Amniotic epithelial cell (primary cell): ENCODE results near the gene HERC4.
"Not testable (repeated sequence)": the region's sequence is repeated elsewhere in the genome, so short reads cannot be mapped to it uniquely, and the experiment has no call there.

Experiments
- DNase-seq: peaks from one replicate; pipeline ENCODE4 v3.0.0-alpha.2; 2010; ENCODE audit warnings: low read depth

Gene HERC4

DNA sequence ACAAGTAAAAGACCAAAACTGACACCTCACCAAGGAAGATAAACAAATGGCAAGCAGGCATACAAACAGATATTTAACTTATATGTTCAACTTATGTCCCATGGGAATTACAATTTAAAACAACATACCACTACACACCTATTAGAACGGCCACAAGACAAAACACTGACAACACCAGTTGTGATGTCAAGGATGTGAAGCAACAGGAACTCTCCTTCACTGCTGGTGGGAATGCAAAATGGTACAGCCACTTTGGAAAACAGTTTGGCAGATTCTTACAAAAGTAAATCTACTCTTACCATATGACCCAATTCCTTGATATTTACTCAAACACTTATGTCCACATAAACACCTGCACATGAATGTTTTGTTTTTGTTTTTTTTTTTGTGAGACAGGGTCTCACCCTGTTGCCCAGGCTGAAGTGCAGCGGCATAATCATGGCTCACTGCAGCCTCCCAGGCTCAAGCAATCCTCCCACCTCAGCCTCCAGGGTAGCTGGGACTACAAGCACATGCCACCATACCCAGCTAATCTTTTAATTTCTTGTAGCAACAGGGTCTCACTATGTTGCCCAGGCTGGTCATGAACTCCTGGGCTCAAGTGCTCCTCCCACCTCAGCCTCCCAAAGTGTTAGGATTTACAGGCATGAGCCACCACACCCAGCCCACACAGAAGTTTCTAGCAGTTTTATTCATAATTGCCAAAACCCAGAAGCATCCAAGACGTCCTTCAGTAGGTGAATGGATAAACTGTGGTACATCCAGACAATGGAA lies 27.3 kb downstream of the HERC4 start:
- DNase-seq = no peak

DNA sequence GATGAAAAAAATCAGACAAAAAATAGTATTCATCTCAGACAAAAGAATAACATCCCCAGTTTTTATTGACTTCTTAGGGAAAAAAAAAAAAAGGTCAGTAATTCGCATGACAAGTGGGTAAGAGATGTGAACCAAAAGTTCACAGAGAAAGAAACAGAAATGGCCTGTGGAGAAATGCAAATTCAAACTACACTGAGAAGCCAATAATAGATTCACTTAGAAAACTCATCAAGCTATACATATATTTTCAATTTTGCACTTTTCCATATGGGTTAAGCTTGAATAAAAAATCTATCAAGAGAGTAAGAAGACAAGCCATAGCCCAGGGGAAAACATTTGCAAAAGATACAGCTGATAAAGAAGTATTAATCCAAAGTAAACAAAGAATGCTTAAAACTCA lies 28.0 kb downstream of the HERC4 start:
- DNase-seq = no peak

DNA sequence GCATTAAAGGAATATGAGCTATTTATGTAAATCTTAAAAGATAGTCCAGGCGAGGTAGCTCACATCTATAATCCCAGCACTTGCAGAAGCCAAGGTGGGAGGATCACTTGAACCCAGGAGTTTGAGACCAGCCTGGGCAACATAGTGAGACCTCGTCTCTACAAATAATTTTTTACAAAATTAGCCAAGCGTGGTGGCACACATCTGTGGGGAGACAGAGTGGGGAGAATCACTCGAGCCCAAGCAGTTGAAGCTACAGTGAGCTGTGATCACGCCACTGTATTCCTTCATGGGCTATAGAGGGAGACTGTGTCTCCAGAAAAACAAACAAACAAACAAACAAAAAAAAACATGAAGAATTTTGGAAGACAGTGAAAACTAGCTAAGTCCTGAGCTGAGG lies 28.4 kb downstream of the HERC4 start:
- no peak for DNase-seq

DNA sequence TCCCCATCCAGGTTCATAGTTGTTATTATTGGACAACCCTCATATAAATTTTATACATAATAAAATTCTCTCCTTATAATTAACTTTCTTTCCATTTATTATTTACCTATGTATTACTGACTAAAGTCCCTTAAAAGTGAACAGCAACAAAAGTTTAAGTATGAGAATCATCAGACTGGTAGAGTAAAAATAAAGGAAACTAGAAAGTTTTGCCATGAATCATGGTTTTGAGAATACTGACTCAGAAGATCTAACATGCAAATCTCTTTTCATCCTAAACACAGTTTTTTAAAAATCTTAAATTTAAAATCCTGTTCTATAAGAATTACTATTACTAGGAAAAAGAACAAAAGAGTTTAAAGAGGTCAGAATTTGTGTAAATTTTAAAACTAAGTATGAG lies 32.1 kb downstream of the HERC4 start:
- DNase-seq = peak; percentile 29

DNA sequence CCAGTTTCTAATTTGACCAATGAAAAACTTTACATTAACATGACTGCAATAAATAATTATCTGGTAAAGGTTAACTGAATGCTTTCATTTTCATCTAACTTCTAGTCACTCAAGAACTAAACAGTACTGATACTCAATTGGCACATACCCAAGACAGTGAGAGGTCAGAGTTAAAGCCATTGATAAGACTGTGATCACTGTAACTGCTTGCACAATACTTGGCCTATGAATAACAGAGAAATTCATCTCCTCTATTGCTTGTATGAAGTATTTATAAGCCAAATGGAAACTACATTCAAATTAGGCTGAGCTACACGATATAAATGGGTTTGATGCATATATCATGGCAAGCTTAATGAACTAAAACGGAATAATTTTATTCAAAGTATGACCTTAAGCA lies 43.0 kb downstream of the HERC4 start:
- peak; percentile 33 for DNase-seq

DNA sequence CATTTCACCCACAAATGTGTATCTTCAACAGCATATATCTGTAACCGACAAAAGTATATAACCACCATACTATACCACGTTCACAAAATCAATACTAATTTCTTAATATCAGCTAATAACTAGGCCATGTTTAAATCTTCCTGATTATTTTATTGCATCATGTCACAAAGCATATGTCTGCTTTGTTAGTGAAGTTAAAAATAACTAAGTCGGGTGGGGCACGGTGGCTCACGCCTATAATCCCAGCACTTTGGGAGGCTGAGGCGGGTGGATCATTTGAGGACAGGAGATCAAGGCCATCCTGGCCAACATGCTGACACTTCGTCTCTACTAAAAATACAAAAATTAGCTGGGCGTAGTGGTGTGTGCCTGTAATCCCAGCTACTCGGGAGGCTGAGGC lies 47.7 kb downstream of the HERC4 start:
- DNase-seq = no peak

DNA sequence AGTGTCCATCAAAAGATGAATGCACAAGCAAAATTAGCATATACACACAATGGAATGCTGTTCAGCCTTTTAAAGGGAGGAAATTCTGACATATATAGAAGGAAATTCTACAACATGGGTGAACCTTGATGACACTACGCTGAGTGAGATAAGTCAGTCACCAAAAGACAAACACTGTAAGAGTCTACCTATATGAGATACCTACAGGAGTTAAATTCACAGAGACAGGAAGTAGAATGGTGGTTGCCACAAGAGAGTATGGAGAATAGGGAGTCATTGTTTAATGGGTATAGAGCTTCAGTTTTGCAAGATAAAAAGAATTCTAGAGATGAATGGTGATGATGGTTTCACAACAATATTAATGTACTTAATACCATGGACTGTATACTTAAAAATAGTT lies 51.8 kb downstream of the HERC4 start:
- DNase-seq = no peak

DNA sequence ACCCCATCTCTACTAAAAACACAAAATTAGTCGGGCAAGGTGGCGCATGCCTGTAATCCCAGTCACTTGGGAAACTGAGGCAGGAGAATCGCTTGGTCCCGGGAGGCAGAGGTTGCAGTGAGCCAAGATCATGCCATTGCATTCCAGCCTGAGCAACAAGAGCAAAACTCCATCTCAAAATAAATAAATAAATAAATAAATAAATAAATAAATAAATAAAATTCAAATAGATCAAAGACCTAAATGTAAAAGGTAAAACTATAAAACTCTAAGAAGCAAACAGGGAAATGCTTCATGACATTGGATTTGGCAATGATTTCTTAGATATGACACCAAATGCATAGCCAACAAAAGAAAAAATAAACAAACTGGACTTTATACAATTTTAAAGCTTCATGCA lies 52.8 kb downstream of the HERC4 start:
- not testable (repeated sequence) for DNase-seq

DNA sequence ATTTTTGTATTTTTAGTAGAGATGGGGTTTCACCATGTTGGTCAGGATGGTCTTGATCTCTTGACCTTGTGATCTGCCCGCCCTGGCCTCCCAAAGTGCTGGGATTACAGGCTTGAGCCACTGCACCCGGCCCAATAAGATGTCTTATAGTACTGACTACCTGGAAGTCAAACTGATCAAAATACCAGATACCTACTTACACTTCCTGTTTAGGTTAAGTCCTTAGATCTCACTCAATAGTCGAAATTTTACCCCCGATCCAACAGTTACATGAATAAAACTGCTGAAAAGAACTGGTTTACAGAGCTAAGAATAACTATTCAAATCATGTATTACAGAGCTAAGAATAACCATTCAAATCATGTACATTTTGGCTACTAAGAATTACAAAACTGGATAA lies 58.6 kb downstream of the HERC4 start:
- DNase-seq = not testable (repeated sequence)

DNA sequence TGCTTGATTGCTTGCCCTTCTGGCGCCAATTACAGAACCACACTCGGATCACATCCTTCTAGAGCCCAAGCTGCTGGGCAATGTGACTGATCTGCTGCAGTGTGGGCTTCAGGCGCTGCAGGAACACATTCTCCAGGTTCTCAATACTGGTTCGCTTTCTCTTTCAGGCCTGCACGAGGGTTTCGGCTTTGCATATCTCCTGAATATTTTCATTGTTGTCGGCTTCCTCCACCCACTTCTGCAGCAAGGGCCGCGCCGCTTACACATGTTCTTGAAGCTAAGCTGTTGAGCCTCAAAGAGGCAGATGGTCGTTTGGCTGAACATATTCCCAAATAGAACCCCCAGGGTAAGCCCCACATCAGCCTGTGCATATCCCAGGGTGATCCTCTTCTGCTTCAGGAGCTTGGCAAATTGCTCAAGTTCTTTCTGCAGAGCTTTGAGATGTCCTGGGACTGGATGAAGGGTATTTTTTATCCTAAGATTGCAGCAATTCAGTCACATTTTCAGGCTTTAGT lies 64.6 kb downstream of the HERC4 start:
- no peak for DNase-seq

DNA sequence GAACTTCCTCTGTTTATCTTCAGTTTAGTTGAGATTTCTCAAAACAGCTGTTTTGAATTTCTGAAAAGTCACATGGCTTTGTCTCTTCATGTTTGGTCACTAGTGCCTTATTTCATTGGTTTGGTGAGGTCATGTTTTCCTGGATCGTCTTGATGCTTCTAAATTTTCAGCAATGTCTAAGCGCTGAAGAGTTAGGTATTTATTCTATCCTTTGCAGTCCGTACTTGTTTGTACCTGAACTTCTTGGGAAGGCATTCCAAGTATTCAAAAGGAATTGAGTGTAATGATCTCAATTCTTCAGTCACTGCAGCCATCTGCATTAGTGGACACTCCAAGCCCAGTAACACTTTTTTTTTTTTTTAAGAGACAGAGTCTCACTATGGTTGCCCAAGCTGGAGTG lies 67.7 kb downstream of the HERC4 start:
- DNase-seq = no peak

DNA sequence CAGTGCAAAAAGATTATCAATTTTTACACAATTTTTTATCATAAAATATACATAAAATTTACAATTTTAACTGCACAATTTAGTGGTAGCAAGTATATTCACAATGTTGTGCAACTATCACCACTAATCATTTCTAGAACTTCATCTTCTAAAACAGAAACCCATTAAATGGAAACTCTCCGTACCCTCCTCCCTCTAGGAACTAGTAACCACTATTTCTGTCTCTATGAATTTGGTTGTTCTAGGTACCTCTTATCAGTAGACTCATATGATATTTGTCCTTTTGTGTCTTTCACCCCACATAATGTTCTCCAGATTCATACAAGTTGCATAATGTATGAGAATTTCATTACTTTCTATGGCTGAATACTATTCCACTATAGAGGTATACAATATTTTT lies 73.5 kb downstream of the HERC4 start:
- no peak for DNase-seq

DNA sequence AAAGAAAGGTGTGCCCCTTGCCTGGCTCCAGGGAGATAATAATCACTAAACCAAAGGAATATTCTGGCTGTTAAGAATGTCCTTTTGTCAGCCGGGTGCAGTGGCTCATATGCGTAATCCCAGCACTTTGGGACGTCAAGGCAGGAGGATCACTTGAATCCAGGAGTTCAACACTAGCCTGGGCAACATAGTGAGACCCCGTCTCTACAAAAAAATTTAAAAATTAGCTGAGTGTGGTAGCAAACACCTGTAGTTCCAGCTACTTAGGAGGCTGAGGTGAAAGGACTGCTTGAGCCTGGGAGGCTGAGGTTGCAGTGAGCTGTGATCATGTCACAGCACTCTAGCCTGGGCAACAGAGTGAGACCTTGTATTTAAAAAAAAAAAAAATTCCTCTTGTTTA lies 74.1 kb downstream of the HERC4 start:
- DNase-seq = no peak

DNA sequence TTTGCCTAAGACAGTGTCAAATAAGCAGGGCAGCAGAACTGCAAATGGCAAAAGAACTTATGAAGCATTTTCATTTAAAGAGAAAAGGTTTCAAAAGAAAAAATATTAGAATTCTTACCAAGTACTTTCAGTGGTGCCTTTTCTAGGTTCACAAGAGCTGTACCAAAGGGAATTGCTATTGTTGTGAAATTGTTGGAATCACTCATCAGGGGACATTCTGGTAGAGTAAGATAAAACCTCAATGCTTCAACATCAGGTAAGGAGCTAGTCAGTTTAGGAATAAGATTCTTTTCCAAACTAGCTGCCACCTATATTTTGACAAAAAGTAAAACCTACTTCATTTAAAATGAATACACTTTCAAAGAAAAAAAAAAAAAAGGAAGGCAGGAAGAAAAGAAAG lies 85.0 kb downstream of the HERC4 start:
- DNase-seq = no peak

DNA sequence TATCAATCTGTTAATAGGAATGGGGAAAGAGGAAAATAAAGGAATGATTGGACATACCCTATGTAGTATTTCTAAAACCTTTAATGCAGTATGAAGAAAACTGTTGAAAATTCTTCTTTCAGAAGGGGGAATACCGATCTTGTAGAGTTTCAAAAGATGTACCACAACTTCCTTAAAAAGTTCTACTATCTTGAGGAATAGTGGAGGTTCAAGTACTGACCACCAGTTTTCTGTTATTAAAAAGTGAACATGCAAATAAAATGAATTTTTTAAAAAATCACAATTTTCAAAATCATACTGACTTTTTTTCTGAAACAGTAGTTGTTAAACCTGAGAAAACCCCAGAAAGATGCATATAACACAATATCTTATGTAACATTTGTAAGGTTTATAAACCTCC lies 86.5 kb downstream of the HERC4 start:
- DNase-seq = no peak

DNA sequence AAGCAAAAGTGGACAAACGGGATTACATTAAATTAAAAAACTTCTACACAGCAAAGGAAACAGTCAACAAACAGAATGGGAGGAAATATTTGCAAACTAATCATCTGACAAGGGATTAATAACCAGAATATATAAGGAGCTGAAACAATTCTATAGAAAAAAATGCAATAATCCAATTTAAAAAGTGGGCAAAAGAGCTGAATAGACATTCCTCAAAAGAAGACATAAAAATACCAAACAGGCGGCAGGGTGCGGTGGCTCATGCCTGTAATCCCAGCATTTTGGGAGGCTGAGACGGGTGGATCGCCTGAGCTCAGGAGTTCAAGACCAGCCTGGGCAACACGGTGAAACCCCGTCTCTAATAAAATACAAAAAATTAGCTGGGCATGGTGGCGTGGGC lies 92.5 kb downstream of the HERC4 start:
- not testable (repeated sequence) for DNase-seq

DNA sequence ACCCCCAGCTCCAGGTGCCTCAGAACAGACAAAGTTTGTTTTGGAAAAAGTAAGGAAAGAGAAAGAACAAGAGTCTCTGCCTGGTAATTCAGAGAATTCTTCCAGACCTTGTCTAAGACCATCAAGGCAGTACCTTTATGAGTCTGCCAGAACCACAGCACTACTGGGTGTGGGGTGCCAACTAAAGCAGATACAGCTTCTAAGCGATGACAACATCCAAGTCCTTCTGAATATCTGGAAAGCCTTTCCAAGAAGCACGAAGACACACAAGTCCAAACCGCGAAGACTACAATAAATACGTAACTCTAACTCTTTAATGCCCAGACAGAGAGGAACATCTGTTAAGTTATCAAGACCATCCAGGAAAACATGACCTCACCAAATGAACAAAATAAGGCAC lies 96.3 kb downstream of the HERC4 start:
- peak; percentile 55 for DNase-seq

DNA sequence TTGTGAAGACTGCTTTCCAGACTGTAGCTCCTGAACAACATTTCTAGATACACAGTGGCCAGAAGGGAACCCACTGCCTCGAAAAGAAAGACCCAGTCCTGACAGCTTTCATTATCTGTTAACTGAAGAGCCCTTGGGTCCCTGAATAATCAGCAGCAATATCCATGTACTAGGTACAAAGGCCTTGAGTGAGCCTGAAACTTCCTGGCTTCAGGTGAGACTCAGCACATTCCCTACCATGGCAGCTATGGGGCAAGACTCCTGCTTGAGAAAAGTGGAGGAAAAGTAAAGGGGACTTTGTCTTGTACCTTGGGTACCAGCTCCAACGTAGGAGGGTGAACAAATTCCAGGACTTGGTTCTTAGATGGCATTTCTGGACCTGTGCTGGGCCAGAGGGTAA lies 97.8 kb downstream of the HERC4 start:
- DNase-seq = no peak

DNA sequence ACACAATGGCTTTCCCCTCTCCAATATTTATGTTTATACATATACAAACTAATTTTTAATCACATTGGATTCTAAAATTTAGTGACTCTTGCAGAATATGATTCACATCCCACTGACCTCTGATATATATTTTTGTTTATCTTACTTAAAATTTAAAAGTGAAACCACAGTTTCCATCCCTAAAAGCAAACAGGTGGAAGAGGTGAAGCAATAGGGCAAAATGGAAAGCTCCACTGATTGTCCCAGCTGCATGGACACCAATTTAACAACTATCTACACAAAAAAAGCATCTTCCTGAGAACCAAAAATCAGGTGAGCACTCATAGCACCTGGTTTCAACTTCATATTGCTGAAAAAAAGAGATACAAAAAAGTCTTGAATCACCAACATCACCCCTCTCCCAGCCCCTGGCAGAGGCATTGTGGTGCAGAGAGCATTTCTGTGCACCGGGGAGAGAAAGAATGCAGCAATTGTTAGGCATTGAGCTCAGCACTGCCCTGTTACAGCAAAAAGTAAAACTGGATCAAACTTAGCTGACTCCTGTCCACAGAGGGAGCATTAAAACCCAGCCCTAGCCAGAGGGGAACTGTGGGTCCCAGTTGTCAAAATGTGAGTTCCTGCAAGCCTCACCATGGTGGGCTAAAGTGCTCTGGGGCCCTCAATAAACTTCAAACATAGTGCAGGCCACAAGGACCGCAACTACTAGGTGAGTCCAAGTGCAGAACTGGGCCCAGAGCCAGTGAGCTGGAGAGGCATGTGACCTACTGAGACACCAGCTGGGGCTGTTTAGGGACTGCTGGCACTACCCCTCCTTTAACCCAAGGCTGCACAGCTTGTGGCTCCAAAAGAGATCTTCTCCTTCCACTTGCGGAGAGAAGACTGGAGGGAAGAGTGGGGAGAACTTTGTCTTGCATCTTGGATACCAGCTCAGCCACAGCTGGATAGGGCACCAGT lies 98.5 kb downstream of the HERC4 start:
- DNase-seq = no peak

DNA sequence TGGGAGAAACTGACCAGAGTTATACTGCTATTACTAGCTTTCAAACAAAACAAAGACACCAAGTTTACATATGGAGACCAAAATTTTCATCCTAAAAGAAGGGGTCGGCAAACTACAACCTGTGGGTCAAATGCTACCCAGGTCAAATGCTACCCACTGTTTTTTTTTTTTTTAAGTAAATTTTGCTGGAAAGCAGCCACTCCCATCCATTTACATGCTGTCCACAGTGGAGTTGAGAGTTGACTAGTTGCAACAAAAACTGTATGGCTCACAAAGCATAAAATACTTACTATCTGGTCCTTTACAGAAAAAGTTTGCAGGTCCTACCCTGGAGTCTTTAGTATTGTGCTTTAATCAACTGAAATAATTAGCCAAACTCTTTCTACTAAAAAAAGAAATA lies 99.2 kb downstream of the HERC4 start:
- DNase-seq = no peak

DNA sequence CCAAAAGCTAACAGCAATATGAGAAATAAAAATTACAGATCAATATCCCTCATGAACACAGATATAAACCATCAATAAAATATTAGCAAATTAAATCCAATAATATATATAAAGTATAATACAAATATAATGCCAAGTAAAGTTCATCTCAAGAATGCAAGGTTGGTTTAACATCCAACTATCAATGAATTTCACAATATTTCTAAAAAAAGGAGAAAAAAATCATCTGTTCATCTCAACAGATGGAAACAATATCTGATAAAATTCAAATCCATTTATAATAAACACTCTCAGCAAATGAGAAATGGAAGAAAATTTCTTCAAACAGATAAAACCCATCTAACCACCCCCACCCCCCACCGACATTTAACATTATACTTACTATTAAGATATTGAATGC lies 103.8 kb downstream of the HERC4 start:
- no peak for DNase-seq

DNA sequence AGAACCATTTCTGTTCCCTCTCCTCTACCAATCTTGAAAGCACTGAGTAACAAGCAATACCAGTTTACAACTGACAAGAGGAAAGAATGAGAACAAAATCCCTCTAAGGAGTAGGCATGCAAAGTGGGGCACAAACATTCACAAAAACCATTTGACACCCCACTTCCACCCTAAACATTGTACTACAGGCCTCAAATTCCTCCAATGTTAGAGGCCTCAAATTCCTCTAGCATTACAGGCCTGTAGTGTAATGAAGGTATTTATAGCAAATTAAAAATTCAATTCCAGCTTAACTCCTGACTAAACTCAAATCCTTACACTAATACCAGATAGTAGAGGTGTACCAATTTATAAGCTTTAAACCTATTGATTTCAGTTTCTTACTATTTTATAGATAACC lies 105.2 kb downstream of the HERC4 start:
- no peak for DNase-seq

DNA sequence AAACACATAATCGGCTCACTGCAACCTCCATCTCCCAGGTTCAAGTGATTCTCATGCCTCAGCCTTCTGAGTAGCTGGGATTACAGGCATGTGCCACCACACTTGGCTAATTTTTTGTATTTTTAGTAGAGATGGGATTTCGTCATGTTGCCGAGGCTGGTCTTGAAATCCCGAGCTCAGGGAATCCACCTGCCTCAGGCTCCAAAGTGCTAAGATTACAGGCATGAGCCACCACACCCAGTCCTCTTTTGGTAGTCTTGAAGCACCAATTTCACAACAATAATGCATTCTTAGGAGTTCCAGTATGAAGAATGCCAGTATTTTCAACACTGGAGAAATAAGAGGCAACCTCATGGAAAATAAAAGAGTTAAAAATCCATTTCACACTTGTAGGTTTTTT lies 109.0 kb downstream of the HERC4 start:
- not testable (repeated sequence) for DNase-seq
